ENCODE results near the gene VPS26A. TPM values are rescaled to one million over a fixed set of nuclear protein-coding genes. Genes with fewer than 3 reads are reported as not detected.

VPS26A gene
- total and polyA plus RNA-seq, 2 experiments from 2014 or later = 29.0 to 41.6 TPM

DNA sequence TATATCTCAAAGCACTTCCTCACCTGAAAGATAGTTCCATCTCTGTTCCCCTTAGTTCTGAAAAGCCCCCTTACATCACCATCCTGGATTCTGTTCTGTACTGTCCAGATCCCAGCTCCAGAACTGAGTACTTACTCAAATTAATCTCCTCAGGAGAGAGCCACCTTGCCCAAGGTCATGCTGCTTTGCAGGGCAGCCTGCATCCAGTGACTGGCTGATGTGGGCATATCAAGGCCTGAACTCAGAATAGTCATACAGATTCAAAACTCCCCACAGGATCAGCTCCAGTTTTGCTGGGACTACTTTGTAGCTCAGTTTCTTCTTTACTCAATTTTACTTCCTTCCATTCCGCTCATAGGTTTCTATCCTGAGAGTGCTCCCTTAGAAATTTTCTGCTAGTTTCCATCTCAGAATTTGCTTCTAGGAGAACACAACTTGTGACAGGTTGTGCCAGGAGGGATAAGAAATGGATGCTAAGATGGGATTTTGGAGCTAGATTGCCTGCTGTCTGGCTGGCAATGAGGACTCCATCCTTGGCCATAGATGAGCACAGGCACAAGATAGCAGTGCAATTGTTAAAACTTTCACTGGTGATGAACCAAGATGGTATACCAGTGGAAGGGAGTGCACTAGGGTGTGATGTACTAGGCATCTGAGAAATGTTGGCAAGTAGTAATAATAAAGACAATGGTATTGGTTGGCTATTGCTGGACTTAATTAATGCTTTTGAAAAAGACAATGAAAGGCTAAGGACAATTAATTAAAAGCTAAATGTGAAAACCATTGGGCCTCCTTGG lies 18.8 kb upstream of the VPS26A start (continued):
- TF ChIP-seq, protein P1, sequence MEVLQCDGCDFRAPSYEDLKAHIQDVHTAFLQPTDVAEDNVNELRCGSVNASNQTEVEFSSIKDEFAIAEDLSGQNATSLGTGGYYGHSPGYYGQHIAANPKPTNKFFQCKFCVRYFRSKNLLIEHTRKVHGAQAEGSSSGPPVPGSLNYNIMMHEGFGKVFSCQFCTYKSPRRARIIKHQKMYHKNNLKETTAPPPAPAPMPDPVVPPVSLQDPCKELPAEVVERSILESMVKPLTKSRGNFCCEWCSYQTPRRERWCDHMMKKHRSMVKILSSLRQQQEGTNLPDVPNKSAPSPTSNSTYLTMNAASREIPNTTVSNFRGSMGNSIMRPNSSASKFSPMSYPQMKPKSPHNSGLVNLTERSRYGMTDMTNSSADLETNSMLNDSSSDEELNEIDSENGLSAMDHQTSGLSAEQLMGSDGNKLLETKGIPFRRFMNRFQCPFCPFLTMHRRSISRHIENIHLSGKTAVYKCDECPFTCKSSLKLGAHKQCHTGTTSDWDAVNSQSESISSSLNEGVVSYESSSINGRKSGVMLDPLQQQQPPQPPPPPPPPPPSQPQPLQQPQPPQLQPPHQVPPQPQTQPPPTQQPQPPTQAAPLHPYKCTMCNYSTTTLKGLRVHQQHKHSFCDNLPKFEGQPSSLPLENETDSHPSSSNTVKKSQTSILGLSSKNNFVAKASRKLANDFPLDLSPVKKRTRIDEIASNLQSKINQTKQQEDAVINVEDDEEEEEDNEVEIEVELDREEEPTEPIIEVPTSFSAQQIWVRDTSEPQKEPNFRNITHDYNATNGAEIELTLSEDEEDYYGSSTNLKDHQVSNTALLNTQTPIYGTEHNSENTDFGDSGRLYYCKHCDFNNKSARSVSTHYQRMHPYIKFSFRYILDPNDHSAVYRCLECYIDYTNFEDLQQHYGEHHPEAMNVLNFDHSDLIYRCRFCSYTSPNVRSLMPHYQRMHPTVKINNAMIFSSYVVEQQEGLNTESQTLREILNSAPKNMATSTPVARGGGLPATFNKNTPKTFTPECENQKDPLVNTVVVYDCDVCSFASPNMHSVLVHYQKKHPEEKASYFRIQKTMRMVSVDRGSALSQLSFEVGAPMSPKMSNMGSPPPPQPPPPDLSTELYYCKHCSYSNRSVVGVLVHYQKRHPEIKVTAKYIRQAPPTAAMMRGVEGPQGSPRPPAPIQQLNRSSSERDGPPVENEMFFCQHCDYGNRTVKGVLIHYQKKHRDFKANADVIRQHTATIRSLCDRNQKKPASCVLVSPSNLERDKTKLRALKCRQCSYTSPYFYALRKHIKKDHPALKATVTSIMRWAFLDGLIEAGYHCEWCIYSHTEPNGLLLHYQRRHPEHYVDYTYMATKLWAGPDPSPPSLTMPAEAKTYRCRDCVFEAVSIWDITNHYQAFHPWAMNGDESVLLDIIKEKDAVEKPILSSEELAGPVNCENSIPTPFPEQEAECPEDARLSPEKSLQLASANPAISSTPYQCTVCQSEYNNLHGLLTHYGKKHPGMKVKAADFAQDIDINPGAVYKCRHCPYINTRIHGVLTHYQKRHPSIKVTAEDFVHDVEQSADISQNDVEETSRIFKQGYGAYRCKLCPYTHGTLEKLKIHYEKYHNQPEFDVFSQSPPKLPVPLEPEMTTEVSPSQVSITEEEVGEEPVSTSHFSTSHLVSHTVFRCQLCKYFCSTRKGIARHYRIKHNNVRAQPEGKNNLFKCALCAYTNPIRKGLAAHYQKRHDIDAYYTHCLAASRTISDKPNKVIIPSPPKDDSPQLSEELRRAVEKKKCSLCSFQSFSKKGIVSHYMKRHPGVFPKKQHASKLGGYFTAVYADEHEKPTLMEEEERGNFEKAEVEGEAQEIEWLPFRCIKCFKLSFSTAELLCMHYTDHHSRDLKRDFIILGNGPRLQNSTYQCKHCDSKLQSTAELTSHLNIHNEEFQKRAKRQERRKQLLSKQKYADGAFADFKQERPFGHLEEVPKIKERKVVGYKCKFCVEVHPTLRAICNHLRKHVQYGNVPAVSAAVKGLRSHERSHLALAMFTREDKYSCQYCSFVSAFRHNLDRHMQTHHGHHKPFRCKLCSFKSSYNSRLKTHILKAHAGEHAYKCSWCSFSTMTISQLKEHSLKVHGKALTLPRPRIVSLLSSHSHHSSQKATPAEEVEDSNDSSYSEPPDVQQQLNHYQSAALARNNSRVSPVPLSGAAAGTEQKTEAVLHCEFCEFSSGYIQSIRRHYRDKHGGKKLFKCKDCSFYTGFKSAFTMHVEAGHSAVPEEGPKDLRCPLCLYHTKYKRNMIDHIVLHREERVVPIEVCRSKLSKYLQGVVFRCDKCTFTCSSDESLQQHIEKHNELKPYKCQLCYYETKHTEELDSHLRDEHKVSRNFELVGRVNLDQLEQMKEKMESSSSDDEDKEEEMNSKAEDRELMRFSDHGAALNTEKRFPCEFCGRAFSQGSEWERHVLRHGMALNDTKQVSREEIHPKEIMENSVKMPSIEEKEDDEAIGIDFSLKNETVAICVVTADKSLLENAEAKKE (CRISPR knock-in tag; IDR thresholded peaks at IDR 0.05) = no peak
- TF ChIP-seq CTCF (conservative IDR thresholded peaks at IDR 0.05; ENCODE audit: low read depth in 2 of 2) (no peak), NANOG (IDR thresholded peaks at IDR 0.05; ENCODE audit: borderline replicate concordance) (no peak)

- Histone ChIP-seq H3K9me2 (ENCODE audit: insufficient read depth) (no peaks in the 10 kb centered on the region), H2AFZ (no peak overlapping the region), H3K4me3 (no peak overlapping the region), H3K4me1 (ENCODE audit: insufficient read depth) (no peaks in the 10 kb centered on the region), H3K27me3 (ENCODE audit: insufficient read depth) (no peaks in the 10 kb centered on the region), H3K79me2 (replicated peaks; ENCODE audit: insufficient read depth) (no peaks in the 10 kb centered on the region), H3K4me2 (no peak overlapping the region), H3K27ac (ENCODE audit: low read depth) (no peak overlapping the region), H3F3A (replicated peaks; ENCODE audit: low read depth) (no peaks in the 10 kb centered on the region), H4K20me1 (replicated peaks; ENCODE audit: insufficient read depth) (no peaks in the 10 kb centered on the region), H3K36me3 (ENCODE audit: insufficient read depth) (no peaks in the 10 kb centered on the region)
- Mint-ChIP-seq H3K27ac (no peak overlapping the region), H3K27me3 (ENCODE audit: insufficient read depth, low read depth, poor library complexity) (no peaks in the 10 kb centered on the region), H3K36me3 (ENCODE audit: low read depth) (no peaks in the 10 kb centered on the region), H3K4me1 (no peaks in the 10 kb centered on the region), H3K9me3 (no peaks in the 10 kb centered on the region), H3K4me3 (no peak overlapping the region)
- no peak for DNase-seq (ENCODE audit: low spot score)
- ATAC-seq = no peak
- TF ChIP-seq, protein P1 (CRISPR knock-in tag; IDR thresholded peaks at IDR 0.05) = no peak
Observed at GRCh38 chr10:69107176-69107490, 16.8 kb upstream of the VPS26A start.

Measured in GM23338 (cell line).